Neural cell (in vitro differentiated cells): Measurements from ENCODE around the gene CHRM5. TPM values are rescaled to one million over a fixed set of nuclear protein-coding genes. Genes with fewer than 3 reads are reported as not detected.

ENCODE experiments used
- H2AFZ ChIP-seq: fragments of 200-600, 300-800 bp; sonication (generic), shearing (Covaris generic); 2 replicates; pipeline ENCODE4 v1.6.0; 2014; ENCODE audit warnings: low read depth, mild to moderate bottlenecking, antibody characterized with exemption, low read length, moderate library complexity
- H3F3A ChIP-seq: fragments of 200-600 bp; shearing (Covaris generic); 2 replicates; pipeline ENCODE4 v1.6.1; 2016; ENCODE audit warnings: mild to moderate bottlenecking, moderate library complexity, mixed read lengths, antibody characterized with exemption, low read length; ENCODE audit not compliant: insufficient read depth, poor library complexity, severe bottlenecking
- H3K27ac ChIP-seq: fragments of 200-600, 300-800 bp; sonication (generic), shearing (Covaris generic); 2 replicates; pipeline ENCODE4 v1.5.1; 2014; ENCODE audit warnings: mild to moderate bottlenecking, low read length, moderate library complexity
- H3K27me3 ChIP-seq: fragments of 300-800, 200-600 bp; sonication (generic), shearing (Covaris generic); 2 replicates; pipeline ENCODE4 v1.6.0; 2014; ENCODE audit warnings: mild to moderate bottlenecking, low read depth, low read length, moderate library complexity; ENCODE audit not compliant: insufficient read depth
- H3K36me3 ChIP-seq: fragments of 300-800, 200-600 bp; sonication (generic), shearing (Covaris generic); 2 replicates; pipeline ENCODE4 v1.5.1; 2014; ENCODE audit warnings: mild to moderate bottlenecking, antibody characterized with exemption, low read length, moderate library complexity; ENCODE audit not compliant: insufficient read depth
- H3K4me2 ChIP-seq: fragments of 300-800, 200-600 bp; sonication (generic), shearing (Covaris generic); 2 replicates; pipeline ENCODE4 v1.6.0; 2014; ENCODE audit warnings: mild to moderate bottlenecking, low read length
- H3K4me3 ChIP-seq: fragments of 300-800, 200-600 bp; sonication (generic), shearing (Covaris generic); 2 replicates; pipeline ENCODE4 v1.5.1; 2014; ENCODE audit warnings: mild to moderate bottlenecking, low read length, moderate library complexity
- H3K79me2 ChIP-seq: fragments of 200-600 bp; shearing (Covaris generic); replicated peaks from 2 replicates; pipeline ENCODE4 v1.6.0; 2014; ENCODE audit warnings: mild to moderate bottlenecking, low read length, moderate library complexity; ENCODE audit not compliant: insufficient read depth
- H3K9ac ChIP-seq: fragments of 300-800, 200-600 bp; sonication (generic), shearing (Covaris generic); 2 replicates; pipeline ENCODE4 v1.6.1; 2016; ENCODE audit warnings: mild to moderate bottlenecking, low read length, mixed read lengths
- H3K9me2 ChIP-seq: fragments of 200-600 bp; shearing (Covaris generic); 2 replicates; pipeline ENCODE4 v1.6.1; 2016; ENCODE audit warnings: mild to moderate bottlenecking, low read length, mixed read lengths; ENCODE audit not compliant: insufficient read depth
- H3K9me3 ChIP-seq: fragments of 200-600, 300-800 bp; sonication (generic), shearing (Covaris generic); 2 replicates; pipeline ENCODE4 v1.6.1; 2016; ENCODE audit warnings: mild to moderate bottlenecking, mixed run types, low read length, moderate library complexity, mixed read lengths
- H4K20me1 ChIP-seq: fragments of 200-600 bp; shearing (Covaris generic); 2 replicates; pipeline ENCODE4 v1.6.1; 2016; ENCODE audit warnings: mild to moderate bottlenecking, mixed run types; ENCODE audit not compliant: insufficient read depth
- EP300 ChIP-seq: fragments of 450-650 bp; conservative IDR thresholded peaks from 2 replicates; pipeline ENCODE4 v1.6.1; 2014; ENCODE audit warnings: antibody characterized with exemption, mild to moderate bottlenecking, moderate library complexity; ENCODE audit not compliant: poor library complexity, severe bottlenecking
- EZH2 ChIP-seq: fragments of 200-600, 300-800 bp; shearing (Covaris generic), sonication (generic); IDR thresholded peaks from 2 replicates; pipeline ENCODE4 v1.6.1; 2014; ENCODE audit warnings: antibody characterized with exemption, low read length, borderline replicate concordance, mild to moderate bottlenecking; ENCODE audit not compliant: insufficient read depth, poor library complexity, severe bottlenecking
- MXI1 ChIP-seq: fragments of 450-650 bp; conservative IDR thresholded peaks from 2 replicates; pipeline ENCODE4 v1.6.1; 2014; ENCODE audit warnings: antibody characterized with exemption, mild to moderate bottlenecking; ENCODE audit not compliant: poor library complexity, severe bottlenecking
- POLR2AphosphoS5 ChIP-seq: IDR thresholded peaks from 2 replicates; pipeline ENCODE4 v1.6.1; 2012
- RAD21 ChIP-seq: fragments of 450-650 bp; conservative IDR thresholded peaks from 2 replicates; pipeline ENCODE4 v1.6.1; 2014; ENCODE audit warnings: antibody characterized with exemption, mild to moderate bottlenecking, moderate library complexity
- SMC3 ChIP-seq: fragments of 450-650 bp; conservative IDR thresholded peaks from 2 replicates; pipeline ENCODE4 v1.6.1; 2014; ENCODE audit warnings: antibody characterized with exemption, mild to moderate bottlenecking, moderate library complexity; ENCODE audit not compliant: poor library complexity
- TAF1 ChIP-seq: IDR thresholded peaks from 2 replicates; pipeline ENCODE4 v1.6.1; 2012; ENCODE audit warnings: low read depth
- polyA plus RNA-seq: library from polyadenylated mRNA; depleted of rRNA; stranded (reverse); fragments of >200 nt; gene quantifications from 2 replicates; pipeline ENCODE4 v1.2.3, GENCODE V29; 2014
- TF ChIP-seq, protein P1 (sequence below): fragments of 450-650 bp; IDR thresholded peaks from 2 replicates; pipeline ENCODE4 v1.5.1; 2014; ENCODE audit warnings: antibody characterized with exemption, mild to moderate bottlenecking, moderate library complexity; ENCODE audit not compliant: poor library complexity, severe bottlenecking
- TF ChIP-seq, protein P2 (sequence below): IDR thresholded peaks from 2 replicates; pipeline ENCODE4 v1.6.1; 2012; ENCODE audit warnings: borderline replicate concordance

Gene CHRM5
- polyA plus RNA-seq, 1 donor from 2014 or later: 3.9 TPM

DNA sequence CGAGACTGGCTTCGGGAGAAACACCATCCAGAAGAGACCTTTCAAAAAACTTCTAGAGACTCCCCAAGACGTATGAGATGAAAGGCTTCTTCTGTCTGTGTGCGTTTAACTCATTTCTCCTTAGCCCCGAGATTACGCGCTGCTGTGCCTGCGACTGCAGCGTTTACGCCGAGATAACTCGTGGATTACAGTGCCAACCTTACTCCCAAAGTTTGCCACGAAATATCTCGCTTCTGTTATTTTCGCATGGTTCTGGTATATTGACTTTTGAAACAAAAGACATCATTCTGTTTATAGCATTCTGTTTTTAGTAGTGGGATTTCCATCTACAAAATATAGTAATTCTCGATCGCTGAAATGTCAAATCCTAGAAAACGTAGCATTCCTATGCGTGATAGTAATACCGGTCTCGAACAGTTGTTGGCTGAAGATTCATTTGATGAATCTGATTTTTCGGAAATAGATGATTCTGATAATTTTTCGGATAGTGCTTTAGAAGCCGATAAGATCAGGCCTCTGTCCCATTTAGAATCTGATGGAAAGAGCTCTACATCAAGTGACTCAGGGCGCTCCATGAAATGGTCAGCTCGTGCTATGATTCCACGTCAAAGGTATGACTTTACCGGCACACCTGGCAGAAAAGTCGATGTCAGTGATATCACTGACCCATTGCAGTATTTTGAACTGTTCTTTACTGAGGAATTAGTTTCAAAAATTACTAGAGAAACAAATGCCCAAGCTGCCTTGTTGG lies 134.1 kb downstream of the CHRM5 start:
- Histone ChIP-seq H3K4me2 (peak overlapping the region; percentile 96), H3K27ac (peak overlapping the region; percentile 74), H3K79me2 (peaks cover 30% of the 10 kb centered on the region), H3K9me3 (no peaks in the 10 kb centered on the region), H4K20me1 (no peaks in the 10 kb centered on the region), H3F3A (peaks cover 3% of the 10 kb centered on the region), H3K9me2 (no peaks in the 10 kb centered on the region), H3K9ac (peak overlapping the region; percentile 63), H3K27me3 (no peaks in the 10 kb centered on the region), H3K4me3 (peak overlapping the region; percentile 84), H3K36me3 (peaks cover 5% of the 10 kb centered on the region), H2AFZ (peak overlapping the region; percentile 95)
- TF ChIP-seq EZH2 (no peak), TAF1 (no peak), RAD21 (peak; percentile 30), MXI1 (peak; percentile 70), EP300 (no peak), POLR2AphosphoS5 (no peak), SMC3 (no peak)
- TF ChIP-seq, protein P1, sequence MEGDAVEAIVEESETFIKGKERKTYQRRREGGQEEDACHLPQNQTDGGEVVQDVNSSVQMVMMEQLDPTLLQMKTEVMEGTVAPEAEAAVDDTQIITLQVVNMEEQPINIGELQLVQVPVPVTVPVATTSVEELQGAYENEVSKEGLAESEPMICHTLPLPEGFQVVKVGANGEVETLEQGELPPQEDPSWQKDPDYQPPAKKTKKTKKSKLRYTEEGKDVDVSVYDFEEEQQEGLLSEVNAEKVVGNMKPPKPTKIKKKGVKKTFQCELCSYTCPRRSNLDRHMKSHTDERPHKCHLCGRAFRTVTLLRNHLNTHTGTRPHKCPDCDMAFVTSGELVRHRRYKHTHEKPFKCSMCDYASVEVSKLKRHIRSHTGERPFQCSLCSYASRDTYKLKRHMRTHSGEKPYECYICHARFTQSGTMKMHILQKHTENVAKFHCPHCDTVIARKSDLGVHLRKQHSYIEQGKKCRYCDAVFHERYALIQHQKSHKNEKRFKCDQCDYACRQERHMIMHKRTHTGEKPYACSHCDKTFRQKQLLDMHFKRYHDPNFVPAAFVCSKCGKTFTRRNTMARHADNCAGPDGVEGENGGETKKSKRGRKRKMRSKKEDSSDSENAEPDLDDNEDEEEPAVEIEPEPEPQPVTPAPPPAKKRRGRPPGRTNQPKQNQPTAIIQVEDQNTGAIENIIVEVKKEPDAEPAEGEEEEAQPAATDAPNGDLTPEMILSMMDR: no peak
- TF ChIP-seq, protein P2, sequence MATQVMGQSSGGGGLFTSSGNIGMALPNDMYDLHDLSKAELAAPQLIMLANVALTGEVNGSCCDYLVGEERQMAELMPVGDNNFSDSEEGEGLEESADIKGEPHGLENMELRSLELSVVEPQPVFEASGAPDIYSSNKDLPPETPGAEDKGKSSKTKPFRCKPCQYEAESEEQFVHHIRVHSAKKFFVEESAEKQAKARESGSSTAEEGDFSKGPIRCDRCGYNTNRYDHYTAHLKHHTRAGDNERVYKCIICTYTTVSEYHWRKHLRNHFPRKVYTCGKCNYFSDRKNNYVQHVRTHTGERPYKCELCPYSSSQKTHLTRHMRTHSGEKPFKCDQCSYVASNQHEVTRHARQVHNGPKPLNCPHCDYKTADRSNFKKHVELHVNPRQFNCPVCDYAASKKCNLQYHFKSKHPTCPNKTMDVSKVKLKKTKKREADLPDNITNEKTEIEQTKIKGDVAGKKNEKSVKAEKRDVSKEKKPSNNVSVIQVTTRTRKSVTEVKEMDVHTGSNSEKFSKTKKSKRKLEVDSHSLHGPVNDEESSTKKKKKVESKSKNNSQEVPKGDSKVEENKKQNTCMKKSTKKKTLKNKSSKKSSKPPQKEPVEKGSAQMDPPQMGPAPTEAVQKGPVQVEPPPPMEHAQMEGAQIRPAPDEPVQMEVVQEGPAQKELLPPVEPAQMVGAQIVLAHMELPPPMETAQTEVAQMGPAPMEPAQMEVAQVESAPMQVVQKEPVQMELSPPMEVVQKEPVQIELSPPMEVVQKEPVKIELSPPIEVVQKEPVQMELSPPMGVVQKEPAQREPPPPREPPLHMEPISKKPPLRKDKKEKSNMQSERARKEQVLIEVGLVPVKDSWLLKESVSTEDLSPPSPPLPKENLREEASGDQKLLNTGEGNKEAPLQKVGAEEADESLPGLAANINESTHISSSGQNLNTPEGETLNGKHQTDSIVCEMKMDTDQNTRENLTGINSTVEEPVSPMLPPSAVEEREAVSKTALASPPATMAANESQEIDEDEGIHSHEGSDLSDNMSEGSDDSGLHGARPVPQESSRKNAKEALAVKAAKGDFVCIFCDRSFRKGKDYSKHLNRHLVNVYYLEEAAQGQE: no peak

DNA sequence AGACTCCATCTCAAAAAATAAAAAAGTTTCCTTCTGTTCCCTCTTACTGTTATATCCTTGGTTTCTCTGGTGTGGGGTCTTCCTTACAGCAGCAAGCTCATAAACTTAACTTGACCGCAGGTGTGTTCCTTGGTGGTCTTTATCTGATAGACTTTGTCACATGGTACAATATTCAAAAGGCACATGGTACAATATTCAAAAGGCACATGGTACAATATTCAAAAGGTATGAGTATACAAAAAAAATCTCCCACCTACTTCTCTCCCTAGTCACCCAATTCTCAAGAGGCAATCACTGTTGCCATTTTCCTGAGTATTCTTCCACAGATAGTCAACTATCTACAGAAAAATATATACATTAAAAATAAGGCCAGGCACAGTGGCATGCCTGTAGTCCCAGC lies 138.1 kb downstream of the CHRM5 start:
- H3K27ac ChIP-seq: no peak overlapping the region
- no peaks in the 10 kb centered on the region for H3K9me2 ChIP-seq
- no peaks in the 10 kb centered on the region for H3K36me3 ChIP-seq
- H4K20me1 ChIP-seq: no peaks in the 10 kb centered on the region
- H2AFZ ChIP-seq: no peak overlapping the region
- no peak overlapping the region for H3K9ac ChIP-seq
- peaks cover under 1% of the 10 kb centered on the region for H3K79me2 ChIP-seq
- H3K4me3 ChIP-seq: no peak overlapping the region
- no peak overlapping the region for H3K4me2 ChIP-seq
- no peaks in the 10 kb centered on the region for H3K9me3 ChIP-seq
- TF ChIP-seq TAF1 (no peak), EZH2 (no peak), EP300 (no peak), RAD21 (no peak), MXI1 (no peak), POLR2AphosphoS5 (no peak), SMC3 (no peak)
- TF ChIP-seq, protein P2: no peak
- TF ChIP-seq, protein P1: no peak
- no peaks in the 10 kb centered on the region for H3F3A ChIP-seq
- no peaks in the 10 kb centered on the region for H3K27me3 ChIP-seq
